Measurements from ENCODE around the gene EEFSEC. TPM values are rescaled to one million over a fixed set of nuclear protein-coding genes. Genes with fewer than 3 reads are reported as not detected.

EEFSEC gene
- total and polyA plus RNA-seq, 2 experiments from 2014 or later: 10.1 to 16.2 TPM

DNA sequence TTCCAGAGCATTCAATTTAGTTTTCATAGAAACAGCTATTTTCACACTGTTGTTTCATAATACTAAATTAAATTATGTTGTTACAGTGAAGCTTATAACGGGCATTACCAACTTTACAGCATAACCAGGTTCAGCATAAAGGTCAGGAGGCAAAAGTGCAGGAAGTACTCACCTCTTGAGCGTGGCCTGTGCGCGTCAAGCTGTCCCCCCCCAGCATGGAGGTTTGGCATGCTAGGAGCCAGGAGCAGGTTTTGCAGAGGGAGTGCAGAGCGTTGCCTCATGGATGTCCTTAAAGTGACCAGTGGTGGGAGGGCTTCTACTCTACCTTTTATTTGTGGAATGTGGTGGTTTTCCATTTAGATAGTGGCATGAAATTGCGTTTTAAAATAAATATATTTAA is 104.4 kb downstream of the EEFSEC start:
- DNase-seq (ENCODE audit: low spot score) (no peak), ATAC-seq (no peak)
- Histone ChIP-seq H3F3A (replicated peaks; ENCODE audit: low read depth) (no peaks in the 10 kb centered on the region), H3K4me1 (ENCODE audit: insufficient read depth) (no peaks in the 10 kb centered on the region), H3K79me2 (replicated peaks; ENCODE audit: insufficient read depth) (no peaks in the 10 kb centered on the region), H3K4me2 (no peak overlapping the region), H3K9me2 (ENCODE audit: insufficient read depth) (0 out of 2 replicates have a peak, but pooled peaks cover 6% of the 10 kb centered on the region), H4K20me1 (replicated peaks; ENCODE audit: insufficient read depth) (no peaks in the 10 kb centered on the region), H3K36me3 (ENCODE audit: insufficient read depth) (peaks cover 12% of the 10 kb centered on the region; the same call in 1 of the 2 replicates), H3K27ac (ENCODE audit: low read depth) (no peak overlapping the region), H3K27me3 (ENCODE audit: insufficient read depth) (no peaks in the 10 kb centered on the region), H3K4me3 (no peak overlapping the region), H2AFZ (no peak overlapping the region)
- Mint-ChIP-seq H3K9me3 (peaks cover 19% of the 10 kb centered on the region; the same call in 2 of the 3 replicates), H3K4me1 (no peaks in the 10 kb centered on the region; the same call in 2 of the 3 replicates), H3K4me3 (no peak overlapping the region), H3K27ac (no peak overlapping the region), H3K27me3 (ENCODE audit: insufficient read depth, low read depth, poor library complexity) (peaks cover 7% of the 10 kb centered on the region), H3K36me3 (ENCODE audit: low read depth) (peaks cover 25% of the 10 kb centered on the region)
- TF ChIP-seq STAT1 (IDR thresholded peaks at IDR 0.05; ENCODE audit: unreplicated experiment): no peak
- TF ChIP-seq CTCF (conservative IDR thresholded peaks at IDR 0.05; ENCODE audit: low read depth in 2 of 2): no peak
- no peak for TF ChIP-seq ZNF331 (CRISPR knock-in tag; IDR thresholded peaks at IDR 0.05; ENCODE audit: low read depth)
- TF ChIP-seq NANOG (IDR thresholded peaks at IDR 0.05; ENCODE audit: borderline replicate concordance): no peak
- no peak for TF ChIP-seq REST (IDR thresholded peaks at IDR 0.05; ENCODE audit: unreplicated experiment)
- TF ChIP-seq ZNF462 (CRISPR knock-in tag; IDR thresholded peaks at IDR 0.05): no peak
- TF ChIP-seq ZNF114 (CRISPR knock-in tag; IDR thresholded peaks at IDR 0.05): no peak
